Astrocyte (in vitro differentiated cells and primary cell): Measurements from ENCODE around the gene GPR61. TPM values are rescaled to one million over a fixed set of nuclear protein-coding genes. Genes with fewer than 3 reads are reported as not detected.

Experiments
- DNase-seq: peaks from one replicate; pipeline ENCODE4 v3.0.0-alpha.2; 2010; ENCODE audit warnings: low read depth
- FAIRE-seq: peaks from 2 replicates; lab custom pipeline; 2011; peaks lifted over from hg19 to GRCh38; lab: Jason Lieb, UNC
- H2AFZ ChIP-seq: 2 replicates; pipeline ENCODE4 v1.6.0; 2012; ENCODE audit warnings: low read depth, low read length, inconsistent platforms
- H3K27ac ChIP-seq: 2 replicates; pipeline ENCODE4 v1.5.1; 2011; ENCODE audit warnings: low read depth, low read length, inconsistent platforms
- H3K27me3 ChIP-seq: 2 replicates; pipeline ENCODE4 v1.6.0; 2011; ENCODE audit warnings: low read length, inconsistent platforms; ENCODE audit not compliant: insufficient read depth
- H3K36me3 ChIP-seq: 2 replicates; pipeline ENCODE4 v1.5.1; 2011; ENCODE audit warnings: low read length, inconsistent platforms; ENCODE audit not compliant: insufficient read depth
- H3K4me1 ChIP-seq: 2 replicates; pipeline ENCODE4 v1.5.1; 2011; ENCODE audit warnings: low read length, inconsistent platforms; ENCODE audit not compliant: insufficient read depth
- H3K4me2 ChIP-seq: 2 replicates; pipeline ENCODE4 v1.6.0; 2012; ENCODE audit warnings: low read length, inconsistent platforms
- H3K4me3 ChIP-seq: 2 replicates; pipeline ENCODE4 v1.5.1; 2011; ENCODE audit warnings: low read depth, mild to moderate bottlenecking, low read length, inconsistent platforms; ENCODE audit not compliant: insufficient read depth
- H3K79me2 ChIP-seq: 2 replicates; pipeline ENCODE4 v1.6.0; 2012; ENCODE audit warnings: mild to moderate bottlenecking, low read length, inconsistent platforms; ENCODE audit not compliant: insufficient read depth
- H3K9ac ChIP-seq: 2 replicates; pipeline ENCODE4 v1.6.0; 2012; ENCODE audit warnings: mild to moderate bottlenecking, low read length, inconsistent platforms
- H3K9me3 ChIP-seq: 2 replicates; pipeline ENCODE4 v1.5.1; 2012; ENCODE audit warnings: low read depth, mild to moderate bottlenecking, low read length, inconsistent platforms; ENCODE audit not compliant: insufficient read depth
- H4K20me1 ChIP-seq: 2 replicates; pipeline ENCODE4 v1.6.0; 2012; ENCODE audit warnings: low read length, inconsistent platforms; ENCODE audit not compliant: insufficient read depth
- H3K27ac Mint-ChIP-seq: one replicate; pipeline ENCODE4 v1.8.0; 2021; ENCODE audit warnings: mild to moderate bottlenecking, mixed read lengths; ENCODE audit not compliant: unreplicated experiment
- H3K27me3 Mint-ChIP-seq: one replicate; pipeline ENCODE4 v1.8.0; 2021; ENCODE audit warnings: low read depth, mixed read lengths; ENCODE audit not compliant: unreplicated experiment
- H3K36me3 Mint-ChIP-seq: one replicate; pipeline ENCODE4 v1.8.0; 2021; ENCODE audit warnings: low read depth, mixed read lengths; ENCODE audit not compliant: unreplicated experiment
- H3K4me1 Mint-ChIP-seq: one replicate; pipeline ENCODE4 v1.8.0; 2021; ENCODE audit warnings: low read depth, mixed read lengths; ENCODE audit not compliant: unreplicated experiment
- H3K4me3 Mint-ChIP-seq: one replicate; pipeline ENCODE4 v1.8.0; 2021; ENCODE audit warnings: mild to moderate bottlenecking, moderate library complexity, mixed read lengths; ENCODE audit not compliant: unreplicated experiment
- H3K9me3 Mint-ChIP-seq: one replicate; pipeline ENCODE4 v1.8.0; 2021; ENCODE audit warnings: mild to moderate bottlenecking, mixed read lengths; ENCODE audit not compliant: unreplicated experiment
- CTCF ChIP-seq: IDR thresholded peaks from 2 replicates; pipeline ENCODE4 v1.5.1; 2011; ENCODE audit warnings: low read depth, mild to moderate bottlenecking, inconsistent platforms, low read length, moderate library complexity; ENCODE audit not compliant: insufficient read depth
- EZH2 ChIP-seq: IDR thresholded peaks from 2 replicates; pipeline ENCODE4 v1.6.1; 2012; ENCODE audit warnings: mild to moderate bottlenecking, low read length, inconsistent platforms; ENCODE audit not compliant: insufficient read depth
- total RNA-seq: library from RNA; stranded (reverse); gene quantifications from 2 replicates; pipeline ENCODE4 v1.2.1, GENCODE V29; 2021

GPR61 gene
- total RNA-seq, 1 donor from 2014 or later, result not detected

GRCh38 chr1:109499661-109500536, 39.8 kb upstream of the GPR61 start:
- Histone ChIP-seq H3K36me3 (no peaks in the 10 kb centered on the region), H3K4me3 (no peak overlapping the region), H4K20me1 (peaks cover 35% of the 10 kb centered on the region), H3K9ac (no peak overlapping the region), H3K27me3 (no peaks in the 10 kb centered on the region), H3K4me2 (peak overlapping the region; percentile 45), H3K4me1 (peaks cover 10% of the 10 kb centered on the region), H3K27ac (peak overlapping the region; percentile 10), H3K9me3 (no peaks in the 10 kb centered on the region), H3K79me2 (peaks cover 9% of the 10 kb centered on the region), H2AFZ (no peak overlapping the region)
- FAIRE-seq (no peak), DNase-seq (peak; percentile 64)
- TF ChIP-seq CTCF, result peak; percentile 33
- no peak for TF ChIP-seq EZH2
- Mint-ChIP-seq H3K27ac (peak overlapping the region; percentile 80), H3K4me3 (peak overlapping the region; percentile 61), H3K4me1 (peaks cover 54% of the 10 kb centered on the region), H3K36me3 (peaks cover 9% of the 10 kb centered on the region), H3K27me3 (no peaks in the 10 kb centered on the region), H3K9me3 (no peaks in the 10 kb centered on the region)

GRCh38 chr1:109500941-109501381, 38.7 kb upstream of the GPR61 start:
- peaks cover 56% of the 10 kb centered on the region for H3K4me1 Mint-ChIP-seq
- H3K27ac ChIP-seq, result no peak overlapping the region

More at GRCh38 chr1:109500941-109501381, 38.7 kb upstream of the GPR61 start:
- Mint-ChIP-seq H3K36me3 (peaks cover 6% of the 10 kb centered on the region), H3K4me3 (peak overlapping the region; percentile 61), H3K27me3 (no peaks in the 10 kb centered on the region), H3K9me3 (no peaks in the 10 kb centered on the region), H3K27ac (peak overlapping the region; percentile 63)
- H3K27me3 ChIP-seq, result no peaks in the 10 kb centered on the region
- H4K20me1 ChIP-seq, result peaks cover 35% of the 10 kb centered on the region
- DNase-seq, result peak; percentile 87
- no peaks in the 10 kb centered on the region for H3K36me3 ChIP-seq
- no peak for FAIRE-seq
- H3K79me2 ChIP-seq, result peaks cover 2% of the 10 kb centered on the region
- no peak overlapping the region for H2AFZ ChIP-seq
- H3K9me3 ChIP-seq, result no peaks in the 10 kb centered on the region
- TF ChIP-seq EZH2, result no peak
- no peak for TF ChIP-seq CTCF
- no peak overlapping the region for H3K4me3 ChIP-seq
- no peak overlapping the region for H3K9ac ChIP-seq
- H3K4me1 ChIP-seq, result peaks cover 10% of the 10 kb centered on the region
- no peak overlapping the region for H3K4me2 ChIP-seq
